Right lobe of liver (tissue), 6 donors: ENCODE results near the gene NUP85. TPM values are rescaled to one million over a fixed set of nuclear protein-coding genes. Genes with fewer than 3 reads are reported as not detected.

Experiments
- ATAC-seq, 4 donors: fragments of 200-7000 bp; cut with Tn5 transposase; one replicate each; pipeline ENCODE4 v1.9.1; 2020; ENCODE audit warnings: mild to moderate bottlenecking in 4 of 4, moderate library complexity in 4 of 4
- DNase-seq, 3 donors: peaks; one replicate each; pipeline ENCODE4 v3.0.0-alpha.2; 2020
- H3K27ac ChIP-seq, 3 donors: fragments of 200-600 bp; one replicate each; pipeline ENCODE4 v1.8.0; 2022
- H3K27me3 ChIP-seq, 2 donors: fragments of 200-600 bp; one replicate each; pipeline ENCODE4 v1.8.0; 2022
- H3K36me3 ChIP-seq, 4 donors: fragments of 200-600 bp; sonication (generic) in 1 of 4; one replicate each; pipeline versions ENCODE4 v1.5.1 to v1.8.0; 2017 to 2022; ENCODE audit warnings: control low read depth in 1 of 4
- H3K4me1 ChIP-seq, 4 donors: fragments of 200-600 bp; sonication (generic) in 1 of 4; one replicate each; pipeline versions ENCODE4 v1.5.1 to v1.8.0; 2017 to 2022; ENCODE audit warnings: control low read depth in 1 of 4
- H3K4me3 ChIP-seq, 3 donors: fragments of 200-600 bp; one replicate each; pipeline ENCODE4 v1.8.0; 2022
- H3K9me3 ChIP-seq, 4 donors: fragments of 200-600 bp; sonication (generic) in 1 of 4; one replicate each; pipeline versions ENCODE4 v1.5.1 to v1.8.0; 2017 to 2022; ENCODE audit warnings: control low read depth in 1 of 4
- POLR2A ChIP-seq: fragments of 450-650 bp; IDR thresholded peaks from one replicate; pipeline ENCODE4 v1.6.1; 2017; ENCODE audit warnings: antibody characterized with exemption, mild to moderate bottlenecking
- WGBS: methylation state at CpG from one replicate; pipeline ENCODE4 v1.1.6; 2018; ENCODE audit warnings: low coverage, low lambda C conversion rate; ENCODE audit not compliant: insufficient coverage; ENCODE audit errors: missing lambda C conversion rate; 5-methylcytosine and 5-hydroxymethylcytosine counted together
- intact Hi-C, 2 donors: fragments of 100-400 bp; cut with DNase I; formaldehyde crosslinking; loops; one replicate each; pipeline versions ENCODE4 v1.11.2 to v1.14.1; 2022
- total RNA-seq, 6 experiments: library from RNA; depleted of rRNA in 2 of 6; stranded (reverse); fragments of >200 nt in 2 of 6; fragmentation: NEBNext Ultra II Directional in 3 of 6; extraction: Animal tissue kit (Norgen Biotek cat#: 25700) in 3 of 6; gene quantifications; one replicate each; pipeline versions ENCODE4 v1.1.0 to v1.2.4, GENCODE V29; 2016 to 2023
- TF ChIP-seq, protein P1 (sequence below), 4 donors: fragments of 200-600 bp in 3 of 4; fragments of 450-650 bp in 1 of 4; IDR thresholded peaks; one replicate each; pipeline versions ENCODE4 v1.5.1 to v1.8.0; 2016 to 2022; ENCODE audit warnings: antibody characterized with exemption in 4 of 4, mild to moderate bottlenecking in 2 of 4
- donor health status: DM: no; HTN: yes; CAD: no.
- donor health status: DM: no; HTN: no; CAD: no.
- donor health status: DM: no; HTN: no; CAD: no.
- donor health status: DM: no; HTN: yes; CAD: no.
- donor health status: DM: no; HTN: yes; CAD: no.

The NUP85 gene
- total RNA-seq, 6 experiments from 2014 or later, result 15.3 to 32.8 (median 25.9) TPM

DNA sequence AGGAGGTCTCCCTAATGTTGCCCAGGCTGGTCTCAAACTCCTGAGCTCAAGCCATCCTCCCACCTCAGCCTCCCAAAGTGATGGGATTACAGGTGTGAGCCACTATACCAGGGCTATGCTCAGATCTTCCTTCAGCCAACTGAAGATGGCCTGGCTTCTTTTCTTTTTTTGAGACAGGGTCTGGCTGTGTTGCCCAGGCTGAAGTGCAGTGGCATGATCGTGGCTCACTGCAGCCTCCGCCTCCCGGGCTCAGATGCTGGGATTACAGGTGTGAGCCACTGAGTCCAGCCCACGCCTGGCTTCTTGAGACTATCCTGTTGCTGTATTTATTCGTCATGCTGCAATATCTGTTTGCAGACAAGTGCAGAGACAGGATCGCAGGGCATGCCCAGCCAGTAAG lies 79.6 kb downstream of the NUP85 start:
- Histone ChIP-seq H3K27ac (no peak overlapping the region), H3K4me3 (no peak overlapping the region), H3K27me3 (no peaks in the 10 kb centered on the region), H3K9me3 (no peaks in the 10 kb centered on the region), H3K4me1 (no peaks in the 10 kb centered on the region), H3K36me3 (no peaks in the 10 kb centered on the region)
- intact Hi-C loops, result no loop called here
- TF ChIP-seq, protein P1, sequence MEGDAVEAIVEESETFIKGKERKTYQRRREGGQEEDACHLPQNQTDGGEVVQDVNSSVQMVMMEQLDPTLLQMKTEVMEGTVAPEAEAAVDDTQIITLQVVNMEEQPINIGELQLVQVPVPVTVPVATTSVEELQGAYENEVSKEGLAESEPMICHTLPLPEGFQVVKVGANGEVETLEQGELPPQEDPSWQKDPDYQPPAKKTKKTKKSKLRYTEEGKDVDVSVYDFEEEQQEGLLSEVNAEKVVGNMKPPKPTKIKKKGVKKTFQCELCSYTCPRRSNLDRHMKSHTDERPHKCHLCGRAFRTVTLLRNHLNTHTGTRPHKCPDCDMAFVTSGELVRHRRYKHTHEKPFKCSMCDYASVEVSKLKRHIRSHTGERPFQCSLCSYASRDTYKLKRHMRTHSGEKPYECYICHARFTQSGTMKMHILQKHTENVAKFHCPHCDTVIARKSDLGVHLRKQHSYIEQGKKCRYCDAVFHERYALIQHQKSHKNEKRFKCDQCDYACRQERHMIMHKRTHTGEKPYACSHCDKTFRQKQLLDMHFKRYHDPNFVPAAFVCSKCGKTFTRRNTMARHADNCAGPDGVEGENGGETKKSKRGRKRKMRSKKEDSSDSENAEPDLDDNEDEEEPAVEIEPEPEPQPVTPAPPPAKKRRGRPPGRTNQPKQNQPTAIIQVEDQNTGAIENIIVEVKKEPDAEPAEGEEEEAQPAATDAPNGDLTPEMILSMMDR (IDR thresholded peaks at IDR 0.05), result no peak
- no peak for TF ChIP-seq POLR2A
- DNase-seq (no peak), ATAC-seq (no peak)
- WGBS, result no CpG with 5 or more reads among the region's 6 CpGs

Other genes starting within 250 kb of the NUP85 start
- gene HID1, start 232.9 kb upstream of the NUP85 start, total RNA-seq, result 1 to 10 TPM; 3.5 to 6.6 (median 4.5) TPM
- 1 to 10 TPM in 4 of 6 experiments, under 1 TPM in 2; 0.64 to 2.3 (median 1.4) TPM for gene CDR2L, start 218.0 kb upstream of the NUP85 start, total RNA-seq
- gene MRPL58, start 193.0 kb upstream of the NUP85 start, total RNA-seq, result 100 to 1,000 TPM in 1 of 6 experiments, 10 to 100 TPM in 5; 23.7 to 112 (median 28.1) TPM
- gene ATP5PD, start 158.7 kb upstream of the NUP85 start, total RNA-seq, result 100 to 1,000 TPM; 145 to 262 (median 179) TPM
- gene KCTD2, start 158.5 kb upstream of the NUP85 start, total RNA-seq, result 10 to 100 TPM in 1 of 6 experiments, 1 to 10 TPM in 5; 7.2 to 10.3 (median 8.1) TPM
- gene SLC16A5, start 117.7 kb upstream of the NUP85 start, total RNA-seq, result 1 to 10 TPM; 1.2 to 3.7 (median 1.7) TPM
- gene ARMC7, start 95.7 kb upstream of the NUP85 start, total RNA-seq, result 1 to 10 TPM; 4.7 to 6.3 (median 5.3) TPM
- 10 to 100 TPM; 10.5 to 35.1 (median 12.6) TPM for gene NT5C, start 73.9 kb upstream of the NUP85 start, total RNA-seq
- 10 to 100 TPM; 16.7 to 57.8 (median 29.5) TPM for gene JPT1, start 51.2 kb upstream of the NUP85 start, total RNA-seq
- gene SUMO2, start 22.7 kb upstream of the NUP85 start, total RNA-seq, result 100 to 1,000 TPM in 3 of 6 experiments, 10 to 100 TPM in 3; 23.6 to 120 (median 108) TPM
- gene GGA3, start 55.9 kb downstream of the NUP85 start, total RNA-seq, result 10 to 100 TPM; 12.4 to 18.9 (median 15.8) TPM
- 10 to 100 TPM; 29.6 to 37.2 (median 33.7) TPM for gene MRPS7, start 56.2 kb downstream of the NUP85 start, total RNA-seq
- gene MIF4GD, start 65.6 kb downstream of the NUP85 start, total RNA-seq, result 10 to 100 TPM in 2 of 6 experiments, 1 to 10 TPM in 4; 7.3 to 21.9 (median 8.2) TPM
- 10 to 100 TPM in 2 of 6 experiments, 1 to 10 TPM in 4; 3.8 to 13.4 (median 7.3) TPM for gene SLC25A19, start 83.8 kb downstream of the NUP85 start, total RNA-seq
- 10 to 100 TPM; 42.4 to 70.5 (median 53.8) TPM for gene GRB2, start 200.0 kb downstream of the NUP85 start, total RNA-seq